ENCODE data around the gene SRSF1.

SRSF1 gene

DNA sequence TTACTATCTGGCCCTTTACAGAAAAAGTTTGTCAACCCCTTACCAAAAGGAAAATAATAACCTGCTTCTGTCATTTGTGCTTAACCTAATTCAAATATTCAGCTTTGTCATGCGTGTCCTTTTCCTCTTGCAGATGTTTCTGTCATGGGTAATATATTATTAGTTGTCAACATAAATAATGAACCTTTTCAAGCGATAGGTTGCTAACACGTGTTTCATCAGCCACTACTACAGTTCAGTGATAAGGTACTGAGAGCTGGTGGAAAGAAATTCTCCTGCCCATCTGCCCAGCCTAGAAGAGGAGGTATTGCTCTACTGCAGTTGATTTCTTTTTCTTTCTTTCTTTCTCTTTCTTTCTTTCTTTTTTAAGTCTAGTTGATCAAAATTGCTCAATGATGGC is 12.0 kb upstream of the SRSF1 start:
- DNase-seq (ENCODE audit: low spot score) = no peak

DNA sequence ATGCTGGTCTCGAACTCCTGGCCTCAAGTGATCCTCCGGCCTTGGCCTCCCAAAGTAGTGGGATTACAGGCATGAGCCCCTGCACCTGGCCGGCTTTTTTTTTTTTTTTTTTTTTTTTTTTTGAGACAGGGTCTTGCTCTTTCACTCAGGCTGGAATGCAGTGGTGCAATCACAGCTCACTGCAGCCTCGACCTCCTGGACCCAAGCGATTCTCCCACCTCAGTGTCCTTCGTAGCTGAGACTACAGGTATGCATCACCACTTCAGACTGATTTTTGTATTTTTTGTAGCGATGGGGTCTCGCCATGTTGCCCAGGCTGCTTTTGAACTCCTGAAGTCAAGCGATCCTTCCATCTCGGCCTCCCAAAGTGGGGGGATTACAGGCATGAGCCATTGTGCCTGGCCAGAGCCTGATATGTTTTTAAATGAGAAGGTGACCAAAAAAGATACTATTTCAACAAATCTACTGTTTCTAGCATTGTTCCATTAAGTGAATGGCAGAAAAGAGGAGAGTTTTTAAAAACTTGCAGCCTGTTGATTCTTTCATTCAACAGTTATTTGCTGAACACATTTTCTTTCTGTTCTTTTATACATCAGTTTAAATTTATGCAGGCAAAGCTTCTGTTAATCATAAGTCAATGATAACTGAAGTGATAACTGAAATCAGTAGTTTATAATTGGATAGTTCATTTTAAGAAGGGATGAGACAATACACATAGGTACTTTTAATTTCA is 3.2 kb upstream of the SRSF1 start:
- DNase-seq (ENCODE audit: low spot score) = no peak

DNA sequence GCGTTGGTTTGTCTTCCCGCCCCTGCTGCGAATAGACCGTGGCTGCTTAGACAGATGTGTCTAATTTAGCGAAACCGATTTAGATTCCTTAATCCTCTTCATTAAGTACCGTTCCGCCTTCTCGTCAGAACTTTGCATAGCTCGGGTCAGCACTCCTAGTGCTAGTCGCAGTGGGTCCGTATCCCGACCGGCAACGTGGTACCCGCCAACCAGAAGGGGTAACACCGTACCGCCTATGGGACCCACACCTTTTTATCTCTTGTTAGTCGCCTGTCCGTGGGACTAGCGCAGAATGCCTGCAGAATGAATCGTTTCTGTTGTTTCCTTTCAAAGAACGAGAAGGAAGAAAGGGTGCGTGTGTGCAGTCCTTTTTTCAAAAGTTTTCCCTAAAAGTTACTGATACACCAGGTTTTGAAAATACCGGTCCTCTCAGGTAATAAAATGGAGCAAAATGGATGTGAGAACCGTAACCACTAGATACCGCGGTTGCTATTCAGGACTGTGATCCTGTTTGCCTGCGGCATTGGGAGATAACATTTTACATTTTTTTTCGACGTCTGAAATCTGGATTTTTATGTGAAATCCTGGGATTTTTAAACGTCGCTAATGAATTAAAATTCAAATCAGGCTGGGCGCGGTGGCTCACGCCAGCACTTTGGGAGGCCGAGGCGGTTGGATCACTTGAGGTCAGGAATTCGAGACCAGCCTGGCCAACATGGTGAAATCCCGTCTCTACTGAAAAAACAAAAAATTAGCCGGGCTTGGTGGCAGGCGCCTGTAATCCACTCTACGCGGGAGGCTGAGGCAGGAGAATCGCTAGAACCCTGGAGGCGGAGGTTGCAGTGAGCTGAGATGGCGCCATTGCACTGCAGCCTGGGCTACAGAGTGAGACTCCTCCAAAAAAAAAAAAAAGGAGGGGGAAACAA is 998 bp upstream of the SRSF1 start:
- DNase-seq (ENCODE audit: low spot score) = no peak

DNA sequence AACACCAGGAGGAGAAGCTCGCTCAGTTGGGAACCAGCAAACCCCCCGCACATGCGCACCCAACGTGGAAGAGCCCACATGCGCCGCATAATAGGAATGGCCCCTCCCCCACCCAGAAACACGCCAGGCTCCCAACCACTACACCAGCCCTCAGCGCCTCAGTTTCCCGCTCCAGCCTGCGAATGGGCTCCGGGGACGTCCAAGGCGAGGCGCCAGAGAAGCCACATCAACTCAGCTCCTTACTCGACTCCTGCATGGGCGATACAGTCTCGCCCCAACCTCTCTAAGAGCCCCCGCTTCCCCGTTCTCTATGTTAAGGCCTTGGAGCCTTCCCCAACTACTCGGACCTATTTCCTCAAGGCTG is 504 bp downstream of the SRSF1 start:
- no peak for DNase-seq (ENCODE audit: low spot score)

DNA sequence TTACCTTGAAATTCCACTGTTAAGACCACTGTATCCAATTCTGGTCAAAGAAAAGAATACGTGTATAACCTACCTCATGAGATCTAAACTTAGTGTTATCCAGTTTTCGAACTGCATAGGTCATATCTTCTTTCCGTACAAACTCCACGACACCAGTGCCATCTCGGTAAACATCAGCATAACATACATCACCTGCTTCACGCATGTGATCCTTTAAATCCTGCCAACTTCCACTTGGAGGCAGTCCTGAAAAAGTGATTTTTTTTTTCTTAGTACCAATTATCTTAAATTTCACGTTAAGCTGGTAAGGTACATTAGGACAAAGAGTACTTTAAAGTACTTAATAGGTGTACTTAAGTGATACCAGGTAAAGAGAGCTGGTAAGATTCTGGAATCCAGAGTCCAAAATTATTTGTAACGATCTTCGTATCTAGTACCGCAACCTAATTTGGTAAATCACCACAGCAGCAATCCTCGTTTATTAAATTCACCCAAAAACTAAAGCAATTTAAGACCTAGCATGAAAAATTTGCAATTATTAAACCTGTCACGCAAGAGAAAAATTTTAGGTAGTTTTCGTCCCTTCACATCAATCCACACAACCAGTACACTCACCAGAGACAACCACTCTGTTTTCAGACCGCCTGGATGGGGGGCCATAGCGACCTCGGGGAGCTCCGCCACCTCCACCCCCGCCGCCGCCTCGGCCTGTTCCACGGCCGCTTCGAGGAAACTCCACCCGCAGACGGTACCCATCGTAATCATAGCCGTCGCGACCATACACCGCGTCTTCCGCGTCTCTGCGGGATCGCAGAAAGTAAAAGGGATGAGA is 1.1 kb downstream of the SRSF1 start:
- peak; percentile 48 for DNase-seq (ENCODE audit: low spot score)

DNA sequence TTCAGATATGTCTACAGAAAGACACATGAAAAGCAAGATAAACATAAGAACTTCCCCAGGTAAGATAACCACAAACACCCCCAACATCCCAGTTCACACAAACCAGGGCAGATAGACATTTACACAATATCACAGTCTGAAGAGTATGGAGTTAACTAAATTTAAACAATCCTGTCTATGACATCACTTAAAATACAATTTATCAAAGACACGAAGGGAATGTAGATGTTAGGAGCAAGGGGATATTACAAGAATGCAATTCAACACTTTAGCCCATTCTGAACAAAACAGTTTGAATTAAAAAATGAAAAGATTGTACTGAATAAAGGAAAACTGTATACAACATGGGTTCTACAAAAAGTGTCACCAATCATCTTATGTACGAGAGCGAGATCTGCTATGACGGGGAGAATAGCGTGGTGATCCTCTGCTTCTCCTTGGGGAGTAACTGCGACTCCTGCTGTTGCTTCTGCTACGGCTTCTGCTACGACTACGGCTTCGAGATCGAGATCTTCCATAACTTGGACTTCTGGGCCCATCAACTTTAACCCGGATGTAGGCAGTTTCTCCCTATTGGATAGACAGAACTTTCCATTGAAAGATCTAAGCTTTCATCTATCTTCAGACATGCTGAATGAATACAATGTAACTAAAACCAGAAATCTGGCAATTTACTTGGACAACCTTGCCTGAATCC is 1.9 kb downstream of the SRSF1 start:
- no peak for DNase-seq (ENCODE audit: low spot score)

DNA sequence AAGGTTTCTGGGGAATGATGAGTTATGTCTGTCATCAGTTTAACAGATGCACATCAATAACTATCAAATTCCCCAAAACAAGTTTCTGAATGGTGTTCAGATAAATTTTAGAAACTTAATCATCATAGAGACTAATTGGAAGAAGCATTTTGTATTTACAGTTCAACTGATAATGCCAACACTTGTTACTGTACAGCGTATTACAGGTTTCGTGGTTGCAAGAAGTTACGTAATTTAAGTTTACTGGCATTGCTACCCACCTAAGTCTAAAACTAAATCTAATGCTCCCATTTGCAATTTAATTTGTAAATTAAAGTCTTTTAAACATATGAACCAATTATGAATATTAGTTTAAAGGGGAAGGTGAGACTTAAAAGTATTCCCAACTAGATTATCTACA is 3.0 kb downstream of the SRSF1 start:
- DNase-seq (ENCODE audit: low spot score) = no peak

DNA sequence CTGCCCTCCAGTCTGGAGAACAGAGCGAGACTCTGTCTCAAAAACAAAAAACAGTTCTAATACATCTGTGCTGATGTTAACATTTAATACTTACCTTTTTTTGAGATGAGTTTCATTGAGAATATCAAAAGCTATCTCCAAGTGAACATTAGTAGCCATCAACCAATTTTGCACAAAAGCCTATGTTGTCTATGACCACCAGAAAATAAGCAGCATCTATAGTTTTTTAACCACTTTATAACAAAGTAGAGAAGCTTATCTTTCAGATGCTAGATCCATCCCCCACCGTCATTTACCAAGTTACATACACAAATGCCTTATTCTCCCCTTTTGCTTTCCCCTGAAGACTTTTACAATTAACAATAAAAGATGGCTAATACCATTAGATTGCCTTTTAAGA is 4.1 kb downstream of the SRSF1 start:
- DNase-seq (ENCODE audit: low spot score) = no peak

DNA sequence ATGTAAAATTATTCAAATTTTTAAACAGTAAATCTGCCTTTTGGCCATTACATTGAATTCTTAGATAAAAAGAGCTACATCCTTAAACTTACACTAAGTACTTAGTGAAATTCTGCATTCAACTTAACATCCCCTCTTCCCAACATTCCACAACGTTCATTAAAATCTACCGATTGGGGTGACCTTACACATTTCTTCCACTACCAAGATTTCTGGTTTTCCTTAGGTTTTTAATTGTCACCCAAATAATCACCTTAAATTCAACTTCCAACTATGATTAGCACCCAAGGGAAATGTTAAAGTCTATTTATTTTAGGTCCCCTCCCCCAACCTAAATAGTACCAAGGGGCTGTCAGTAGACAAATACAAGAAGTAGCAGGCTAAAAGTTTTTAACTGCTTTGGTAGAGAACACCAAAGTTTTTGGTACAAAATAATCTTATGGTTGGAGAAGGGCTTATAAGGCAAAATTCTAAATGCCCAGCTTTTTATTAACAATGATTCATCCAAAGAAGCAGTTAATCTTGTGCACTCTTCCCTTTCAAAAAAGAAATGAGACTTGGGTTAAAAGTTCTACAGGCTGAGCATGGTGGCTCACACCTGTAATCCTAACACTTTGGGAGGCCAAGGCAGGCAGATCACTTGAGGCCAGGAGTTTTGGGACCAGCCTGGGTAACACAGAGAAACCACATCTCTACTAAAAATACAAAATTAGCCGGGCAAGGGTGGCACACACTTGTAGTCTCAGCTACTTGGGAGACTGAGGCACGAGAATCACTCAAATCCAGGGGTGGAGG is 4.7 kb downstream of the SRSF1 start:
- no peak for DNase-seq (ENCODE audit: low spot score)

DNA sequence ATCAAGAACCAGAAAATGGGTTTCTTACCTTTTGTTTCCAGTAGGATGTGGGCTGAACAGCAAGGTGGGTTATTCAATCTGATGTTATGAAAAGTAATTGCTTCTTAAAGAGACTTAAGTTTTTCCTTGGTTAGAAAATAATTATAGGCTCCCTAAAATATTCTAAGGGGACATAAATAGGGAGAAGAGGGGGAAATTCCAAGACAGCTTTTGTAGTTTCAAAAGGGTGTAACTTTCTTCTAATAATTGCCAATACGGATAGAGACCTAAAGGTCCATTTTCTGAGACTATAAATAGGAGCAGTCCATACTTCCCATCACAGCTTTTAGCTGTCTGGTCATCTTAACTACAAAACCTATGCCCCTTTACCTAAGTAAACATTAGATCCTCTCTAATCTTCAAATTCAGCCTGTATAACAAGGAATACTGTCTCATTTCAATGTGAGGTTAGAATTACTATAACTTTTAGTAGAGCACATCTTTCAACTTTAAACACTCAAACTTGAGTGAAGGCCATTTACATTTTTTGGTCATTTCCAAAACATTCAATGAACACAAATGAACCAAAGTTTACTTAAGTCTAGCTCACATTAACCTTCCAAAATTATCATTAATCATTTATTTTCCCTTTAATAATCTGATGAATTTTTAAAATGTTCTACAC is 5.5 kb downstream of the SRSF1 start:
- no peak for DNase-seq (ENCODE audit: low spot score)

DNA sequence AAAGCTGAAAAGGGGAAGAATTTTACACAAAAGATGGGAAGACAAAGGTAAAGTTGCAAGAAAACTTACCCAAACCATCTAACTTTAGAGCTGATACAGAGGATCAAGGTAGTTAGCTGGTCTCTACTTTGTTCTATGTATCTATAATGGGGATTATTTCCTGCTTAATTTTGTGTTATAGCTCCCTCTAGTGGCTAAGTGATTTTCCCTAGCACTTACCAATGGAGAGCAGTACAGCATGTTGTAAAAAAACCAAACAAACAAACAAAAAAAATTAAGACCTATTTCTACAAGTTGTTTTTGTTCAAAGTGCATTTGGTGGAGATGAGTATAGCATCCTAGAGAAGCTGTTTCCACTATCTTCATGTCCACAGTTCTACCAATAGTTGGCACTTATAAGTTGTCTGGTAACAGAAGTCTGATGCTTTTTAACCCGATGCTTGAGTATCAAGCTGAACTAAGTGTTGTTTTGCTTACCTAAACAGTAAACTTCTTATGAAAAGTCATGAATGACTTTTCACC is 7.5 kb downstream of the SRSF1 start:
- DNase-seq (ENCODE audit: low spot score) = peak; percentile 82

DNA sequence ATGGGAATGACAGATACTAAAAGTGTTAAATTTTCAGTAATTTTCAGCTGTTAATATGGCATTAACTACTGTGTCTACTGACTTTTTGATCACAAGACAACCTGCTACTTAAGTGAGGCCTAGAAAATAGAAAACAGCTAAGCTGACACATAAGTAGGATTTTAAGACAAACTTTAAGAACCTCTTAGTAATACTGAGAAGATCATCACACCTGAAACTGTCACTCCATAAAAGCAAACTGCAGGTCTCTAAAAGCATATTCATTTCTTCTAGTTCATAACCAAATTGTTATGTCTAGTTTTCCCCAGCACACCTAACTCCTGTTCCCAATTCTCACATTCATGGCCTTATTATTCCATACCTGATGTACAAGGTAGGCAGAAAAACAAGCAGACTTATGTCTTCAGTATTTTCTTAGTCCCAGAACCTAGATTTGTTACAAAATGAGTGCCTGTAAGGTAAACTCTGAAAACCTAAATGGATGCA is 8.0 kb downstream of the SRSF1 start:
- DNase-seq (ENCODE audit: low spot score) = no peak

DNA sequence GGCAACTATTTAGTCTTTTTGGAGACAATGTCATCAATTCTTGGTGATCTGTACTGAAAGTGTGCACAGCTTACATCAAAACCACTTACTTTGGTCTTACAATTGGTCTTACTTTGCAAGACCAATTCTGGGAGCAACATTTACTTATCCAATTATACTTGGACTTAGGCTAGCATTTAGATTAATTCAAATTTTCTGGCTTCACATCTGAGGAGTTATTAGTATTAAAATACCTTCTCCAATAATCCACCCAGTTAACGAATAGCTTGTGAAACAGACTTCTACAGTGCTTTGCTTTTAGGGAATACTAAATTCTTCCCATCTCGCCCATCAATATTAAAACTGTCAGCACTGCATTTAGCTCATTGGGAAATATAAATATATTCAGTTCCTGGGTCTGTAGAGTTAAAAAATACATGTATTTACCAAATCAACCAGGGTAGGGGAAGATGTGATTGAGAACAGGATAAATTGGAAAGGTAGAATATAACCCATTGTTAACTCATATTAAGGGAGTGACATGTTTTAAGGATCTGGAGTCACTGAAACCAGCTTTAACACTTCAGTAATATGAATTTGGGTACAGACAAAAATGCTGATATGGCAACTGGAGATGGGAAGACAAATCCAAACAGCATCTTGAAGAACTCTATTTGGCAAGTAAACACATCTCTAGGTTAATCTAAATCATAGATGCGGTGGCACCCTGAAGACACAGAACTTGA is 9.8 kb downstream of the SRSF1 start:
- no peak for DNase-seq (ENCODE audit: low spot score)

DNA sequence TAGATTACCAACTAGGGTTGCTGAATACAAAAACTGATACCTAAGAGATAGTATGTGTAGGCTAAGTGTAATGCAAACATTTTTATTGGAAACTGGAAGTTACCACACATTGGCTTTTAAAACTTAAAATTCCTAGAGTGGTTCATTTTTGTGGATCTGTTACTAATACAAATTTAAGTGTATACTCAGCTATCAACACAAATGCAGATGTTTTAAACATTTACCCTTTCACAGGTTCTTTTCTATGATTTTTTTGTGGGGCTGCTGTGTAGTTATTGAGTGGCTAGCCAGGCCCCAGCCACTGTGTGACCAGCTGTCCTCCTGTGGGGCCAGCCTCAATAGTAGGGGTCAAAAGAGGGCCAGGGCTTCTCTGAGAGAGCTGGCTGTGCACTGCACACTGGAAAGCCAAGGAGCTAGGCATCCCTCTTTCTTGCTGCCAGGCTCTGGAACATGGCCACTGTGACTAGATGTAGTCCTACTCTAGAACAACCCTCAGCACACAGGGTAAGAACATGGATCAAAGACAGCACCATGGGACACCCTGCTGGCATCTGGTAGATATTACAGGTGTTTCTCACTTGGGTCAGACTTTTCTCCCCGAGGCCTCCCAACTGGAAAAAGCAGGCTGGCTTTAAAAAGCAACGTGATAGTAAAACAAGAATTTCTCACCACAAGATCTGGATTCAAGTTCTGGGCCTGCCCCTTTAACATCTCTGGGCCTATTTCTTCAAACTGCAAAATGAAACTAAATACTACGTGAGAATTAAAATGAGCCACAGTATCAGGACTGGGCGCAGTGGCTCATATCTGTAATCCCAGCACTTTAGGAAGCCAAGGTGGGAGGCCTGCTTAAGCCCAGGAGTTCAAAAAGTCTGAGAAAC is 11.7 kb downstream of the SRSF1 start:
- peak; percentile 64 for DNase-seq (ENCODE audit: low spot score)

DNA sequence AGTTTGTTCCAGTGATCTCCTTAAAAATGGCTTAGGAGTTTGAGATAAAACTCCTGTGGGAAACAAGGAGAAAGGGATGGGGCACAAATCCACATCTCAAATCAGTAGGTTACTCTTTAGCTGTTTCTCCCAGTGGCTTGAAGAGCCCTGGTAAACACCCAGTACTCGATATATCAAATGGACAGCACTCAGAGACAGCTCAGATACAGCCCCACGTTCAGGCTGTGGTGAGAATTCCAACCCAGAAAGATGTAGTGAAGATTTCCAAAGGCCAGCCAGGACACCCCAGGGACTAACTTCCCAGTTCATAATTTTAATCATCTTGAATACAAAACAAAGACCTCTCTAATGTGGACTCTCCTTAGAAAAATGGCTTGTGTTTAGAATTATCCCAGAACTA is 12.6 kb downstream of the SRSF1 start:
- DNase-seq (ENCODE audit: low spot score) = no peak

DNA sequence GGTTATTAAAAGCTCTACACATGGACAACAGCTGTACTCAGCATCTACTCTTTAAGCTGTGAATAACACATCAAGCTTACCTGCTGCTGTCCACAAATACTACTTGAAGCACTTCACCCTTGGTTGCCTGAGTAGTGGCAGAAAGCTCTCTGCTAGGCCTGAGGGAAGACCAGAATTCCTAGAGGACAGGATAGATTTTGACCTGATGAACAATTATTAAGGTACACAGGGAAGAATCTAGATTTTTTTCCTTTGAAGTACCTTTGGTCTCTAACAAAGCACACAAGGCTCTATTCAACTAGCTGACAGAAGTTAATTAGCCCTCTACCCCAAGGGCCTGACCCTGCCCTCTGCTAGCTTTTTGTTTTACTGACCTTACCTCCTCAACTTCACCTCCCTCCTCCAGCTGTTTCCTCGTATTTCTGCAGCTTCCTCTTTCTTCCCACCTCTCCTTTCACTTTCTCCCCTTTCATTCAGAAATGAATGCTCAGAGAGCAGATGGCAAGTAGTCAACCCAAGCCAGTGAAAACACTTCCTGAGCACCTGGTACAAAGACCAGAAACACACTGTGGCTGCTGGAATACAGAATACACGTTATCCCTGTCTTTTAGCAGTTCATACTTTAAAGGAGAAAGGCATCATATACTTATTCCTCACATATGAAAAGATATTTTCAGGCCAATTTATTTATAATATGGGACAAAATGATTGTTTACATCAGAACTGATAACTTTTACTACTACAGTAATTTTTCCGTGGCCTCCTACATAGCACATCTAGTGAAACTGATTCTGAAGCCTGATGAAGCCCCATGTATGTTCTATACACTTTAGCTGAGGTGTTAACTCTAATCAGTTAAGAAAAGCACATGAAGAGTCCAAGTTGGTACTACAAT is 13.3 kb downstream of the SRSF1 start:
- no peak for DNase-seq (ENCODE audit: low spot score)

DNA sequence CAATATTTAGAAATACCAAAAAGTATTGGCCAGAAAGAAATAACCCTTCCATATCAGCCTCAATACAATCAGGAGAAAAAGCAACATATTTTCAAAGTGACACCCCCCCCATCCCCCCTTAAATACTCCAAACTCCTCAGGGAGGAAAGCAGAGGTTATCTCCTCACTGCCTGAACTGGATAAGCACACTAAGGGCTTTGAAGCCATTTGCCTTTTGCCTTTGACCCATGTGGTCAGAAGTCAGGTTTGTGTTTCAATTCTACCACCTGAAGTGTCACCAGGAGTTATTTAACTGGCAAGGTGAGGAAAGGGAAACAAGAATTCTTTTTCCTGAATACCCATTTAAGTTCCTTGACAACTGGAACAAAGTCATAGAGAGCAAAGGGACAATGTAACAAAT is 15.5 kb downstream of the SRSF1 start:
- no peak for DNase-seq (ENCODE audit: low spot score)
